Keratinocyte (primary cell): ENCODE results near the gene OPRL1. TPM values are rescaled to one million over a fixed set of nuclear protein-coding genes. Genes with fewer than 3 reads are reported as not detected.

ENCODE experiments used
- DNase-seq: peaks from one replicate; pipeline ENCODE4 v3.0.0-alpha.2; 2011; ENCODE audit warnings: low read depth, missing footprints, low spot score
- FAIRE-seq: peaks from 2 replicates; lab custom pipeline; 2011; peaks lifted over from hg19 to GRCh38; lab: Jason Lieb, UNC
- H2AFZ ChIP-seq: 2 replicates; pipeline ENCODE4 v1.6.0; 2012; ENCODE audit warnings: low read length, control low read depth, inconsistent platforms; ENCODE audit not compliant: control insufficient read depth
- H3K27ac ChIP-seq: 2 replicates; pipeline ENCODE4 v1.5.1; 2011; ENCODE audit warnings: low read length; ENCODE audit not compliant: control insufficient read depth, insufficient read depth
- H3K27me3 ChIP-seq: 3 replicates; pipeline ENCODE4 v1.6.0; 2011; ENCODE audit warnings: low read length; ENCODE audit not compliant: control insufficient read depth, insufficient read depth; ENCODE audit errors: extremely low read depth
- H3K36me3 ChIP-seq, 2 experiments: 2 replicates in 1 of 2; 3 replicates in 1 of 2; pipeline ENCODE4 v1.5.1; 2011; ENCODE audit warnings: low read length in 2 of 2, mild to moderate bottlenecking in 1 of 2; ENCODE audit not compliant: control insufficient read depth in 2 of 2, insufficient read depth in 2 of 2; ENCODE audit errors: extremely low read depth in 1 of 2
- H3K4me1 ChIP-seq: 3 replicates; pipeline ENCODE4 v1.5.1; 2011; ENCODE audit warnings: low read length; ENCODE audit not compliant: control insufficient read depth, insufficient read depth; ENCODE audit errors: extremely low read depth
- H3K4me2 ChIP-seq: 3 replicates; pipeline ENCODE4 v1.6.0; 2011; ENCODE audit warnings: low read depth, low read length; ENCODE audit not compliant: control insufficient read depth, insufficient read depth; ENCODE audit errors: extremely low read depth
- H3K4me3 ChIP-seq, 3 experiments: fragments of 200-600 bp in 1 of 3; sonication (generic) in 1 of 3; 2 replicates in 2 of 3; 3 replicates in 1 of 3; pipeline ENCODE4 v1.5.1; 2011 to 2016; ENCODE audit warnings: low read length in 3 of 3, mild to moderate bottlenecking in 3 of 3, control low read depth in 2 of 3, inconsistent platforms in 1 of 3, low read depth in 1 of 3, mixed read lengths in 1 of 3, mixed run types in 1 of 3, moderate library complexity in 1 of 3; ENCODE audit not compliant: control insufficient read depth in 2 of 3, insufficient read depth in 2 of 3; ENCODE audit errors: extremely low read depth in 1 of 3
- H3K79me2 ChIP-seq: 2 replicates; pipeline ENCODE4 v1.6.0; 2012; ENCODE audit warnings: low read length; ENCODE audit not compliant: control insufficient read depth, insufficient read depth
- H3K9ac ChIP-seq: 3 replicates; pipeline ENCODE4 v1.6.0; 2011; ENCODE audit warnings: low read length; ENCODE audit not compliant: control insufficient read depth, insufficient read depth; ENCODE audit errors: extremely low read depth
- H3K9me1 ChIP-seq: 3 replicates; pipeline ENCODE4 v1.6.0; 2011; ENCODE audit warnings: low read length; ENCODE audit not compliant: control insufficient read depth, insufficient read depth; ENCODE audit errors: extremely low read depth
- H3K9me3 ChIP-seq: 2 replicates; pipeline ENCODE4 v1.5.1; 2012; ENCODE audit warnings: low read depth, low read length; ENCODE audit not compliant: control insufficient read depth
- H4K20me1 ChIP-seq: 3 replicates; pipeline ENCODE4 v1.6.0; 2011; ENCODE audit warnings: low read length; ENCODE audit not compliant: control insufficient read depth, insufficient read depth; ENCODE audit errors: extremely low read depth
- EZH2 ChIP-seq: IDR thresholded peaks from one replicate; pipeline ENCODE4 v1.6.1; 2012; ENCODE audit warnings: inconsistent platforms, mild to moderate bottlenecking, low read length, moderate library complexity
- dilution Hi-C: fragments of 300-500 bp; cut with MboI; formaldehyde crosslinking; loops from one replicate; pipeline ENCODE4 v1.7.0; 2020; ENCODE audit warnings: low sequenced_read_pairs; ENCODE audit not compliant: extremely low pct_ligation_motif_present
- polyA plus RNA-seq, 5 experiments: library from polyadenylated mRNA; depleted of rRNA in 3 of 5; stranded (reverse) in 3 of 5; stranded (forward) in 1 of 5; unstranded in 1 of 5; fragments of >200 nt; gene quantifications; 1 replicate in 1 of 5; 2 replicates in 3 of 5; 3 replicates in 1 of 5; pipeline versions ENCODE4 v1.2.1 to v1.2.3, GENCODE V29; 2011 to 2012; ENCODE audit warnings: missing spikeins in 2 of 5, low read depth in 1 of 5, low replicate concordance in 1 of 5
- TF ChIP-seq, protein P1 (sequence below), 3 experiments: IDR thresholded peaks in 1 of 3; conservative IDR thresholded peaks in 1 of 3; optimal IDR thresholded peaks in 1 of 3; 2 replicates in 2 of 3; 3 replicates in 1 of 3; pipeline versions ENCODE3 to v1.5.1; 2011; ENCODE audit warnings: low read length in 3 of 3, mild to moderate bottlenecking in 3 of 3, moderate library complexity in 2 of 3, control low read depth in 1 of 3, inconsistent platforms in 1 of 3; ENCODE audit not compliant: insufficient read depth in 2 of 3; ENCODE audit errors: extremely low read depth in 1 of 3

OPRL1 gene
- polyA plus RNA-seq, 1 donor (not counting 4 experiments of a cell fraction or from before 2014, with no cell fraction given), result 0.25 TPM

DNA sequence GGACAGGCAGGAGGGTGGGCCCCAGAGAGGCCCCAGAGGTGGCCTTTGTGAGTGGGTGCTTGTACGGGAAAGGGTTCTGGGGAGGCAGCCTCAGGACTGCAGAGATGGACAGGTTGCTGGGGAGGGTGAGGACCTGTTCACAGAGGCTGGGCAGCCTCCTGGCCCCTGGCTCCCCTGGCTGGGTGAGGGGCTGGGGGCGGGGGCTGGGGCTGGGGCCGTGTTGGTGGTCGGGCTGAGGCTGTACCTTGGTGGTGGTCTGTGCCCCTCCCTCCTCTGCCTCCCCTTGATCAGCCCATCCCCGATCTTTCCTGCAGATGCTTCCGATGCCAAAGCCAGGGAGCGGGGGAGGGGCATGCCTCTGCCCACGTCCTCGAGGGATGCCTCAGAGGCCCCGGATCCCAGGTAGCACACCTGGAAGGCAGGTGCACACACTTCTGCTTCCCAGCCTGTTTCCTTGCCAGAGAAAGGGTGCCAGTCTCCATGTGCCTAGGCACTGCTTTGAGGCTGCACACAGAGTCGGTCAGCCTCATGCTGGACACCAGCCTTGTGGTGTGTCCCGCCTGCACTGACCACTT, 12.1 kb upstream of the OPRL1 start:
- Histone ChIP-seq H3K4me3 (no peak overlapping the region), H3K27ac (no peak overlapping the region), H3K27me3 (no peaks in the 10 kb centered on the region), H3K4me1 (peaks cover 34% of the 10 kb centered on the region), H3K79me2 (no peaks in the 10 kb centered on the region), H2AFZ (no peak overlapping the region), H3K9ac (no peak overlapping the region), H3K4me2 (no peak overlapping the region), H3K9me3 (no peaks in the 10 kb centered on the region), H3K36me3 (peaks cover 0 to 4% of the 10 kb centered on the region in 2 experiments), H4K20me1 (no peaks in the 10 kb centered on the region), H3K9me1 (no peaks in the 10 kb centered on the region)
- FAIRE-seq (no peak), DNase-seq (no peak)
- no peak for TF ChIP-seq EZH2
- TF ChIP-seq, protein P1, sequence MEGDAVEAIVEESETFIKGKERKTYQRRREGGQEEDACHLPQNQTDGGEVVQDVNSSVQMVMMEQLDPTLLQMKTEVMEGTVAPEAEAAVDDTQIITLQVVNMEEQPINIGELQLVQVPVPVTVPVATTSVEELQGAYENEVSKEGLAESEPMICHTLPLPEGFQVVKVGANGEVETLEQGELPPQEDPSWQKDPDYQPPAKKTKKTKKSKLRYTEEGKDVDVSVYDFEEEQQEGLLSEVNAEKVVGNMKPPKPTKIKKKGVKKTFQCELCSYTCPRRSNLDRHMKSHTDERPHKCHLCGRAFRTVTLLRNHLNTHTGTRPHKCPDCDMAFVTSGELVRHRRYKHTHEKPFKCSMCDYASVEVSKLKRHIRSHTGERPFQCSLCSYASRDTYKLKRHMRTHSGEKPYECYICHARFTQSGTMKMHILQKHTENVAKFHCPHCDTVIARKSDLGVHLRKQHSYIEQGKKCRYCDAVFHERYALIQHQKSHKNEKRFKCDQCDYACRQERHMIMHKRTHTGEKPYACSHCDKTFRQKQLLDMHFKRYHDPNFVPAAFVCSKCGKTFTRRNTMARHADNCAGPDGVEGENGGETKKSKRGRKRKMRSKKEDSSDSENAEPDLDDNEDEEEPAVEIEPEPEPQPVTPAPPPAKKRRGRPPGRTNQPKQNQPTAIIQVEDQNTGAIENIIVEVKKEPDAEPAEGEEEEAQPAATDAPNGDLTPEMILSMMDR (optimal IDR thresholded peaks at IDR 0.05 in 1 of 3, IDR thresholded peaks at IDR 0.05 in 1 of 3, conservative IDR thresholded peaks at IDR 0.05 in 1 of 3; ENCODE audit: extremely low read depth in 1 of 3, insufficient read depth in 2 of 3, low read length in 3 of 3), result no peak
- dilution Hi-C loops, result no loop called here

DNA sequence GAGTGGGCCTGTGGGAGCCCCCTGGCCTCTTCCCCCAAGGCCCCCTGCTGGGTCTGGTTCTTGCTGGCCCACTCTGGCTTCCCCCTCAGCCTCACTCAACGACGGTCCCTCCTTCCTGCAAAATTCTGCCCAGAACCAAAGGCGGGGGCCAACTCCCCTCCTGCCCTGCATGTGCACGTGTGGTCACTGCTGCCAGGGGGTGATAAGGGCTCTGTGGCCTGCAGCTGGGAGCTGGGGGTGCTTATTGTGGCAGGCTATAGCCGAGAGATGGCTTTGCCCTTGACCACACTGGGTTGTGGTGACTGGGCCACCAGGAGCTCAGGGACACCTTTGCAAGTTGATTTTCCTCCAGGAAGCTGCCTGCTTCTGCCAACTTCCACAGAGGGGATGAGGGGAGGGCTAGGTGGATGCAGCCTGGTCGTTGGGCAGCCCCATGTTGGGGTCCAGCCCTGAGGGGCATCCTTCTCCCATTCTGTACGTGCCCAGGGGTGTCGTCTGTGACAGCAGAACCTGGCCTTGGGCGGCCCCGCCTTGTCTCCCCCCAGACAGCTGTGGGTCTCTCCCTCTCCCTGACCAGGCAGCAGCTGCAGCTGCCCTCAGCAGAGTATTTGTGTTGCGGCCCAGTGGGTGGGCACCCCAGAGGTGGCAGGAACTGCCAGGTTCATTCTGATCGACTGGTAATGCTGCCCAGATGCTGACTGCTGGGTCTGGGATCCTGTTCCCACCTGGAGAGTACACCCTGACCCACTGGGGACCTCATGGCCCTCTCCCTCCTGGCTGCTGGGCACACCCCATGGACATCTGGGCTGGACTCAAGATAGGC, 11.3 kb upstream of the OPRL1 start:
- DNase-seq (no peak), FAIRE-seq (no peak)
- no peaks in the 10 kb centered on the region for H3K79me2 ChIP-seq
- H3K4me2 ChIP-seq, result no peak overlapping the region
- no peaks in the 10 kb centered on the region for H4K20me1 ChIP-seq
- peaks cover 0 to 4% of the 10 kb centered on the region in 2 experiments for H3K36me3 ChIP-seq
- H3K9me3 ChIP-seq, result no peaks in the 10 kb centered on the region
- H3K9ac ChIP-seq, result no peak overlapping the region
- H3K27me3 ChIP-seq, result no peaks in the 10 kb centered on the region
- H3K4me1 ChIP-seq, result peaks cover 31% of the 10 kb centered on the region
- no peak overlapping the region for H2AFZ ChIP-seq
- dilution Hi-C loops, result no loop called here
- no peaks in the 10 kb centered on the region for H3K9me1 ChIP-seq
- TF ChIP-seq EZH2, result no peak
- TF ChIP-seq, protein P1 (optimal IDR thresholded peaks at IDR 0.05 in 1 of 3, IDR thresholded peaks at IDR 0.05 in 1 of 3, conservative IDR thresholded peaks at IDR 0.05 in 1 of 3; ENCODE audit: extremely low read depth in 1 of 3, insufficient read depth in 2 of 3, low read length in 3 of 3), result no peak
- no peak overlapping the region for H3K4me3 ChIP-seq
- no peak overlapping the region for H3K27ac ChIP-seq
